ENCODE measurements around the gene HTR3D.

GRCh38 chr3:184082034-184082433 is 50.5 kb downstream of the HTR3D start:
- no peak for TF ChIP-seq EZH2 (IDR thresholded peaks at IDR 0.05; ENCODE audit: low read length)
- TF ChIP-seq, protein P1, sequence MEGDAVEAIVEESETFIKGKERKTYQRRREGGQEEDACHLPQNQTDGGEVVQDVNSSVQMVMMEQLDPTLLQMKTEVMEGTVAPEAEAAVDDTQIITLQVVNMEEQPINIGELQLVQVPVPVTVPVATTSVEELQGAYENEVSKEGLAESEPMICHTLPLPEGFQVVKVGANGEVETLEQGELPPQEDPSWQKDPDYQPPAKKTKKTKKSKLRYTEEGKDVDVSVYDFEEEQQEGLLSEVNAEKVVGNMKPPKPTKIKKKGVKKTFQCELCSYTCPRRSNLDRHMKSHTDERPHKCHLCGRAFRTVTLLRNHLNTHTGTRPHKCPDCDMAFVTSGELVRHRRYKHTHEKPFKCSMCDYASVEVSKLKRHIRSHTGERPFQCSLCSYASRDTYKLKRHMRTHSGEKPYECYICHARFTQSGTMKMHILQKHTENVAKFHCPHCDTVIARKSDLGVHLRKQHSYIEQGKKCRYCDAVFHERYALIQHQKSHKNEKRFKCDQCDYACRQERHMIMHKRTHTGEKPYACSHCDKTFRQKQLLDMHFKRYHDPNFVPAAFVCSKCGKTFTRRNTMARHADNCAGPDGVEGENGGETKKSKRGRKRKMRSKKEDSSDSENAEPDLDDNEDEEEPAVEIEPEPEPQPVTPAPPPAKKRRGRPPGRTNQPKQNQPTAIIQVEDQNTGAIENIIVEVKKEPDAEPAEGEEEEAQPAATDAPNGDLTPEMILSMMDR (optimal IDR thresholded peaks at IDR 0.05 in 1 of 3, IDR thresholded peaks at IDR 0.05 in 1 of 3, conservative IDR thresholded peaks at IDR 0.05 in 1 of 3; ENCODE audit: extremely low read depth in 1 of 3, insufficient read depth in 2 of 3, low read length in 3 of 3), result no peak

Measured in keratinocyte (primary cell).